IPS DF 4.7 (cell line): ENCODE data around the gene DDX18.

ENCODE experiments used
- DNase-seq: peaks from one replicate; pipeline ENCODE4 v3.0.0-alpha.2; 2013; ENCODE audit warnings: low spot score; ENCODE audit errors: extremely low read depth

Gene DDX18

DNA sequence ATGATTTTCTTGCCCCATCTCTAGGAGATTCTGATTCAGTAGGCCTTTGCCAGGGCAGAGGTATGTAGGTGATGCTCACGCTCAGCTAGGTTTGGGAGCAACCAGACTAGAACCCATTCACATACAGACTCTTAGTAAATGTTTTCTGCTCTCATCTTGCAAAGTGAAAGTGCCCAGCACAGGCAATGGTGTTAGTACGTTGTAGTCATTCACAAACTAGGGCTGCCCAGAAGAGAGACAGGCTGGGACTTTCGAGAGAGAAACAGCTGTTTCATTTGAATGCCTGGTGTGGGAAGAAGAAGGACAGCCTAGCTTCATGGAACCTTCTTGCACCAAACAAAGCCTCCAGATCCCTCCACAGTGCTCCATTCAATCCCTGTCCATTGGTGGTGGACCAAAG lies 19.4 kb downstream of the DDX18 start:
- DNase-seq = no peak

DNA sequence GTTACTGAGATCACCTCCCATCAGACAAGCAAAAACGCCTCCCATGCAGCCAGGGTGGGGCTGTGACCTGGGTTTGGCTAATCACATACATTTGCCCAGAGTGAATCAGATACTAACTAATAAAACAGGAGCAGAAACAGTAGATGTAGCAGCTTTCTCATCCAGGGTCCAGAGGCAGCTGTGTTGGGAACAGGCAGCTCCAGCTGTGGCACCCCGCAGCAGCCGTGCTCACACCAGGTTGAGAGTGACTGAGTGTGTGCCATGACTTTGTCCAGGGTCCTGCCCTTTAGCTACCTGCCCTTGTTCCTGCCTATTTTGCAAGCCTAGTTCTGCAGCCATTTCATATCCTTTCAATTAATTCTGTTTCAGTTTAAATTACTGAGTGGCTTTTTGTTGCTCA lies 20.5 kb downstream of the DDX18 start:
- DNase-seq = no peak

DNA sequence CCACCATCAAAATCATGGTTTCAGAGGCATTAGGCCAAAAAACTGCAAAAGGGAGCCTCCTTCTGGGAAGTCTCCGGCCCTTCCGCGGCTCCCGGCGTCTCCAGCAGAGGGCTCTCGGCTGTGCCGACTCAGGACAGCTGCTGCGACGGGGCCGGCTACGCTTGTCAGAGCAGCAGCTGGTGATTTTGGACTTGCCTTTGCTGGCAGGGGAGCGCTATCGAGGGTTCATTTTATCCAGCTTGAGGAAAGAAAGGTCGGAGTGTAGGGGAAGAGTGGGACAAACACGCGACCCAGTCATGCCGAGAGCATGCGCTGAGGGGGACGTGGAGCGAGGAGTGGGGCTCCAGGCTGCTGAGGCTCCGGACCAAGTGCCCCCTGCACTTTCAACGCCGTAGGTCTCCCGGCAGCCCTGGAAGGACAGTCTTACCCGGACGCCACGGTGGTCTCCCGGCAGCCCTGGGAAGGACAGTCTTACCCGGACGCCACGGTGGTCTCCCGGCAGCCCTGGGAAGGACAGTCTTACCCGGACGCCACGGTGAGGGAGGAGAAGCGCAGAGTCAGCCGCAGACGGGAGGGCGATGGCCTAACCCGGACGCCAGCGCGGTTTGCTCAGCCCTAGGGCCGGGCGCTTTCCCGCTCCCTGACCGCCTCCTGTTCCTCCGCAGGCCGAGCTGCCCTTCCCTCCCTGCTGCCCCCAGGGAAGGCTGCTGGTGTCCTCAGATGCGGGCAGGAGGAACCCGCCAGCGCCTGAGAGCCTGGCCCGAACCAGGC lies 21.7 kb downstream of the DDX18 start:
- no peak for DNase-seq

DNA sequence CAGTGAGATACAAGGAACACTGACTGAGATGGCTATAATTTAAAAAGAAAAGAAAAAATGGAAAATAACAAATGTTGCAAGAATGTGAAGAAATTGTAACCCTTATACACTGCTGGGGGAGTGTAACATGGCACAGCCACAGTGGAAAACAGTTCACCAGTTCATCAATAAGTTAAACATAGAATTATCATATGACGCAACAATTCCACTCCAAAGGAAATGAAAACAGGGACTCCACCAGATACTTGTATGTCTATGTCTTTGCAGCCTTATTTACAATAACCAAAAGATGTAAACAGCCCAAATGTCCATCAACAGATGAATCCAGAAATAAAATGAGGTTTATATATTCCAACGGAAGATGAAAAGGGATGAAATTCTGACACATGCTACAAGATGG lies 30.8 kb downstream of the DDX18 start:
- no peak for DNase-seq

DNA sequence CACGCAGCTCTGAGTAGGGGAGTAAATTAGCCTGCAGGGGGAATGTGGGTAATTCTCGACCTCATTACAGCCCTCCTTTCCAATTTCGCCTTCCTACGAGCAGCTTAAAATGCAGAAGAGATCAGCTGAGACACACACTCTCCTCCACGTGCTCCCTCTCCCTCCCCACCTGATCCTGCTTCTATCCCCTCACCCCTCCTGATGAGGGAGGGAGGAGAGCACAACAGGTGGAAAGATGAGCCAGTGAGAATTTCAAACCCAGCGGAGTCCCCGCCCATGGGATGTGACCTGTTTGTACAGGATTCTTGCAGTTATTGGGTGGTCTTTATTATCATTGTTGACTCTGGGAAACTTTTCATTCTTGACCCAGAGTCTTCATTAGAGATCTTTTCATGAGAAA lies 35.5 kb downstream of the DDX18 start:
- DNase-seq = no peak

DNA sequence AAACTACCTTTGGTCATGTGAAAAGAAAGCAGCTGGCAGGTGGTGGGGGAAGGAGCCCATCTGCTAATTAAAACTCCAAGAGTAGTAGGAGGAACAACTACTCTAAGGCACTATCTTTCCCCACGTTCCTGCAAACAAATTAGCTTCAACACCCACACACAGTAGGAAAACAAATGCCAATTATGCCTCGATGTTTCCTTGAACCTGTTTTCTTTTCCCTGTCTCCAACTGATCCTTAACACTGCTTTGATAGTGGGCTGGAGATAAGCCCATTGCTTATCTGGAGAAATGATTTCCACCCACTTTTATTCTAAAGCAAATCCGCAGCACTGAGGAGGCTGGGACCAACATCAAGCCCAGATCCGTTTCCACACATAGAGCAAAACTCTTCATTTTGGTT lies 36.0 kb downstream of the DDX18 start:
- no peak for DNase-seq

DNA sequence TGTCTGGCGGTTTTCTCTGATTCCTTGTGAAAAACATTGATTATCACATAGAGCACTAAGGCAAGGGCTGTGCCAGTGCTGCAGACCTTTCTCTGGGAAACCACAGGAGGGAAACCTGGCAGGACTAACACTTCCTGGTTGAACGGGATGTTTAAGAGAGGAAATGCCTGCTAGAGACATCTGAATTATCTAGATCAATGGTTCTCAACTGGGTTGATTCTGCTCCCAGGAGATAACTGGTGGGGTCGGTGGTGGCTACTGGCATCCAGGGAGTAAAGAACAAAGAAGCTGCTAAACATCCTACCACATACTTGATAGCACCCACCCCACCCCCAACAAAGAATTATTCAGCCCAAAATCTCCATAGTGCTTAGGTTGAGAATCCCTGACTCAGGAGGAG lies 37.5 kb downstream of the DDX18 start:
- DNase-seq = no peak

DNA sequence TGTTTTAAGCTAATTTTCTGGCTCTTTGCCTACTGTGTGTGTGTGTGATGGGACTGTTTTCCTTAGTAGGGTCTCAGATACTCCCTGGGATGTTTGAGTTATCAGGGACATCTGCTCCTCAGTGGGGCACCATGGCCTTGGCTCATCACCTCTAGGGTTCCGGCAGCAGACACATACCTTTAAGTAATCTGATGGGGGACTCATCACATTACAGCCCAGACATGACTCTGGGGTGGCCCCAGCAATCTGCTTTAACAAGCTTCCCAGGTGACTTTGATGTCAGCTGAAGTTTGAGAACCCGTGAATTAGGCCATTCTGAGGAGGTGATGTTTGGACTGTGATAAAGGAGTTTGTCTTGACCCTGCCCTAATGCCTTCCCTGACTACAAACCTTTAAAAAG lies 38.8 kb downstream of the DDX18 start:
- DNase-seq = no peak

DNA sequence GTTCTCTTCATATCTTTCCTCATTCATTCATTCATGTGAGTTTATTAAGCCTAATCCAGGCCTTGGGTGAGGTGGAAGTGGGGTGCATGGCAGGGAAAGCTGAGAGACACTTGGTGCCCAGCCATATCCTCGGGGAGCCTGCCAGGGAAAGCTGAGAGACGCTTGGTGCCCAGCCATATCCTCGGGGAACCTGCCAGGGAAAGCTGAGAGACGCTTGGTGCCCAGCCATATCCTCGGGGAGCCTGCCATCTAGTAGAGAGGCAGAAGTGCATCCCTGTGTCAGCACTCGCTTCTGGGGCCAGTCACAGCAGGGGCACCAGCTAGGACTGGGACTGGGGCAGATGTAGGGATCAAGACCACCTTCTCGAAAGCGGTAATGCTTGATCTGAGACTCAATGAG lies 39.4 kb downstream of the DDX18 start:
- no peak for DNase-seq

DNA sequence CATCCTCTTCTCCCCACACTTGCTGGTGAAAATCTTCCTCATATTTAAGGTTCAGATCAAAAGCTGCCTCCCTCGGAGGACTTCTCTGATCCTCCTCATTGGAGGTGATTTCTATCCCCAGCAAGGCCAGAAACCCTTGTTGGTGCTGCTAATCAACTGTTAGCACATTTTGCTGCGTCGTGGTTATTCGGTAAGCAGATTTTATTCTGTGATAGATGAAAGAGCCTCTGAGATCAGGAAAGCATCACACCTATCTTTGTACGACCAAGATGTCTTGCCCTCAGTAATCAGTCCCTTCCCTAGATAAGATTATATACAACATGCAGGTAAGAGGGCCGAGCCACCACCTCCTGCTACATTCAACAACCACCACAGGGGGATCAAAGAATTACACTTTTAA lies 40.1 kb downstream of the DDX18 start:
- DNase-seq = no peak

DNA sequence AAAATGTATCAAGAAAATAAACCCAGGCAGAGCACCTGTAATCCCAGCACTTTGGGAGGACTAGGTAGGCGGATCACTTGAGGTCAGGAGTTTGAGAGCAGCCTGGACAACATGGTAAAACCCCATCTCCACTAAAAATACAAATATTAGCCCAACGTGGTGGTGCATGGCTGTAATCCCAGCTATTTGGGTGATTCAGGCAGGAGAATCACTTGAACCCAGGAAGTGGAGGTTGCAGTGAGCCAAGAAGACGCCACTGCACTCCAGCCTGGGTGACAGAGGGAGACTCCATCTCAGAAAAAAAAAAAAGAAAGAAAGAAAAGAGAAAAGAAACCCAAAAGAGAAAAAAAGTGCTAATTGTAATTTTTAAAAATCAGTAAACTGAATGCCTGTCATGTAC lies 41.4 kb downstream of the DDX18 start:
- DNase-seq = no peak

DNA sequence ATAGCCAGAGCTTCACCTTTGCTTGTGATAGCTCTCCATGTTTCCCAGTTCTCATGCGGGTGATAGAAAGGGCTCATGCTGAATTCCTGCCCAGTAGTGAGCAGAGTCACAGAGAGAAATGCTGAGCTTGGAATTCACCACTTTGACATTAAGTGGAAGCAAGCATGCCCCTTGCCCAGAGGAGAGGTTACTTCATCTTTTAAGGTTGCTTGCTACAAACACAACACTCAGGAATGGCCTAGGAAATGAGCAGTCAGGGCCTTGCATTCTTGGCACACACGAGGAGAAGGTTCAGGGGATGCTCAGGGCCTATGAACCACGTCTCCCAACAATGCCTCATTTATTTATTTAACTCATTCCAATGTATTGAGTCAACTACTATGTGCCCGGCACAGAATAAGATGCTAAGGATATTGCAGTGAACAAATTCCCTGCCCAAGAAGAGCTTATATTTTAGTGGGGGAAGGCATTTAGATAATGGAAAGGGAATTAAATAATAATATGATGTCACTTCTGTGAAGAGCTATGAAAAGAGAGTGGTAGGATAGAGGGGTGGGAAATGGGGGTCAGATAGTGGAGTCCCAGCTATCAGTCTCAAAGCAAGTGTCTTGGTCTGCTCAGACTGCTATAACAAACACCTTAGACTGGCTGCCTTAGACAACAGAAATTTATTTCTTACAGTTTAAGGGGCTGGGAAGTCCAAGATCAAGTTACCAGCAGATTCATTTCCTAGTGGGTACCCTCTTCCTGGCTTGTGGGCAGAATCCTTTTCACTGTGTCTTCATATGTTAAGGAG lies 42.1 kb downstream of the DDX18 start:
- no peak for DNase-seq

DNA sequence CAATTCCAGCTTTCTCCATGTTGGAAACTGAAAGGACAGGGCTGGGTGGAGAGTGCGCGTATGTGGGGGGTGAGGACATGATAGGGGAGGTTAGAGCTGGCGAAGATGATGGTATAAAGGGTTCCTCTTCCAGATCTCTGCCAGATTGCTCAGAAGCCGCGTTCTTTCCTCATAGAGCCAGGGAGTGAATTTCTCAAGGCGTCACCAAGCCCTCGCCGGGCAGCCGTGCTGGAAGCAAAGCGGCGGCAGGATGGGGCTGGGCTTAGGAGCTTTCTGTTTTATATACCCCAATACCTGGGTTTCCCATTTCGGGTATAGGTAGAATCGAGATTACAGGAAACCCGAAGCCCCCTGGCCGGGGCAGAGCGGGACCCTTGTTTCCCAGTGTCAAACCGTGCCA lies 43.8 kb downstream of the DDX18 start:
- no peak for DNase-seq

DNA sequence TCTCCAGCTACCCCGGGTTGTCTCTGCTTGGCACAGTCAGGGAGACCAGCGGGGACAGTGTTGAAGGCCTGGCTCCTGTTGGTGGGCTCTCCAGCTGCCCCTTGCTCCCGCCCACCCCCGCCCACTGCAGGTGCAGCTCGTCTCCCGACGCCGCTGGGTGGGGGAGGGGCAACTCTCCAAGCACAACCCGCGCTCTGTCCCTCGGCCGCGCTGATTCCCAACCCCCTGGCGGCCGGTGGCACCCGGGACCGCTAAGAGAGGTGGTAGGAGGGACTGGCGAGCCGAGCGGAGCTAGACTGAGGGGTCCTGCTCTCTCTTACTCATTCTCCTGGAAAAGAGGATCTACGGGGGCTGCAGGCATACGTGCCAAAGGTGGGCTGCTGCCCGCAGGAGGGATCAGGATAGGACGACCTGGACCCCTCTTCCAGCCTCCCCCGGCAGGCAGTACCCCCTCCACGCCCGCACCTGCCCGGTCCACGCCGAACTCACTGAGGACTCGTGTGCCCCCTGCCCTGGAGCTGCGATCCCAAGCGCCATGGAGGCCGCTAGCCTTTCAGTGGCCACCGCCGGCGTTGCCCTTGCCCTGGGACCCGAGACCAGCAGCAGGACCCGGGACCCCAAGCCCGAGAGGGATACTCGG lies 44.5 kb downstream of the DDX18 start:
- no peak for DNase-seq

DNA sequence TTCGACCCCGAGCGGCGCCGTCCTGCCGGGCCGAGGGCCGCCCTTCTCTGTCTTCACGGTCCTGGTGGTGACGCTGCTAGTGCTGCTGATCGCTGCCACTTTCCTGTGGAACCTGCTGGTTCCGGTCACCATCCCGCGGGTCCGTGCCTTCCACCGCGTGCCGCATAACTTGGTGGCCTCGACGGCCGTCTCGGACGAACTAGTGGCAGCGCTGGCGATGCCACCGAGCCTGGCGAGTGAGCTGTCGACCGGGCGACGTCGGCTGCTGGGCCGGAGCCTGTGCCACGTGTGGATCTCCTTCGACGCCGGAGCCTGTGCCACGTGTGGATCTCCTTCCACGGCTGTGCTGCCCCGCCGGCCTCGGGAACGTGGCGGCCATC lies 45.0 kb downstream of the DDX18 start:
- DNase-seq = no peak

DNA sequence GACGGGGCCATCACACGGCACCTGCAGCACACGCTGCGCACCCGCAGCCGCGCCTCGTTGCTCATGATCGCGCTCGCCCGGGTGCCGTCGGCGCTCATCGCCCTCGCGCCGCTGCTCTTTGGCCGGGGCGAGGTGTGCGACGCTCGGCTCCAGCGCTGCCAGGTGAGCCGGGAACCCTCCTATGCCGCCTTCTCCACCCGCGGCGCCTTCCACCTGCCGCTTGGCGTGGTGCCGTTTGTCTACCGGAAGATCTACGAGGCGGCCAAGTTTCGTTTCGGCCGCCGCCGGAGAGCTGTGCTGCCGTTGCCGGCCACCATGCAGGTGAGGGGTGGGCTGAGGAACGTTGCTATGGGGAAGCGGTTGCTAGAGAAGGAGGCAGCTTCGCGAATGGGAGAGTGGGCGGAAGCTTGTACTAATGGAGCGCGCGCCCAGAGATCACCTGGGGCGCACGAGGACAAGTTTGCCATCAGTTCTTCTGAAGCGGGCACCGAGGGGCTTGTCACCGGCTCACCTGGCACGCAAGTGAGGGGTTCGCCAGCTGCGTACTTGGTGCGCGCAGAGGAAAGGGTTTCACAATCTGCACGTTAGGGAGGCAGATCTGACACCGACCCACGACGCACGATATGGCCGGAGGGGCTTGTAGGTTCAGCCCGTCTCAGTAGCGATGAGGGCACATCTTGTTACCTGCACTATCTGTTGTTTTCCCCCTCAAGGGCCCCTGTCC lies 45.6 kb downstream of the DDX18 start:
- no peak for DNase-seq

DNA sequence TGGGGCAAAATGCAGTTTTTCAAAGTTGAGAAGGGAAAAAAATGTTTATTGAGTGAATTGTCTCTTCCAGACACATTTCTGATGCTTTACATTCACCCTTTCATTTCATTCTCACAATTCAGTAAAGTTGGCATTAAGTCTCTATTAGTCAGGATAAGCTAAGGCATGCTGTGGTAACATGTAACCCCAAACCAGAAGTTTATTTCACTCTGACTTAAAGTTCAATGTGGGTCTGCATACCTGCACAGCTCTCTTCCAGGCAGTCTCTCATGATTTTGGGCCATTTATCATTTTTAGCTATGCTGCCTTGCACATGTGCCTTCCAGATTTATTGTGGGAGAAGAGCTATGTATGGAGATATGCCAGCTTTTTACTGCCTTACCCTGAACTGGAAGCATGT lies 48.0 kb downstream of the DDX18 start:
- no peak for DNase-seq

DNA sequence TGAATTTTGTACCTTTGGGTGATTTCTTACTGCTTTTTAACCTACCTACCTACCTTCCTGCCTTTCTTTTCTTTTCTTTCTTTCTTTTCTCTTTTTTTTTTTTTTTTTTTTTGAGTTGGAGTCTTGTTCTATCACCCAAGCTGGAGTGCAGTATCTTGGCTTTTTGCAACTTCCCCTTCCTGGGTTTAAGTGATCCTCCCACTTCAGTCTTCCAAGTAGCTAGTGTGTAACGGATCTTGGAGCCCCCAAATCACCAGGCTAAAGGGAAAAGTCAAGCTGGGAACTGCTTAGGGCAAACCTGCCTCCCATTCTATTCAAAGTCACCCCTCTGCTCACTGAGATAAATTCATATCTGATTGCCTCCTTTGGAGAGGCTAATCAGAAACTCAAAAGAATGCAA lies 61.3 kb downstream of the DDX18 start:
- no peak for DNase-seq

DNA sequence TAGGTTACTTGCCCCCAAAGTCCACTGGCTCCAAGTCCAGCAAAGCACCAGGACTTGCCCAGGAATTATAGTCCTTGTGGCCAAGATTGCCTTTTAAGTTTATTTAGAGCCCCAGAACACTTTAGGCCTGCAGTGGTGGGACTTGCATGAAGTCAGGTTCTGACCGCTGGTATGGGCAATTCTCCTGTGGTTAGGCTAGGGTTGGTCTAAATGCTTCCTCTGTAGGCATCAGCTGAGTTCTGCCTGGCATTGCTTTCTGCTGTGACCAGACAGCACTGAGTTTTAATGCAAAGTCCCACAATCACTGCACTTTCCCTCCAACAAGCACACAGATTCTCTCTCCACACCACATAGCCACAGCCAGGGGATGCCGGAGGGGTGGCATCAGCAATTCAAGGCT lies 64.5 kb downstream of the DDX18 start:
- no peak for DNase-seq
